SK-N-MC (cell line): Measurements from ENCODE around the gene STARD13.

ENCODE experiments used
- EZH2 ChIP-seq: fragments of 200-600 bp; sonication (generic); IDR thresholded peaks from one replicate; pipeline ENCODE4 v1.6.1; 2017; ENCODE audit warnings: antibody characterized with exemption
- FOXP2 ChIP-seq: optimal IDR thresholded peaks from 2 replicates; pipeline ENCODE3; 2011; ENCODE audit warnings: mild to moderate bottlenecking, moderate library complexity; ENCODE audit not compliant: insufficient read depth; ENCODE audit errors: extremely low read length, control extremely low read depth
- POLR2AphosphoS5 ChIP-seq: IDR thresholded peaks from 2 replicates; pipeline ENCODE4 v1.6.1; 2012; ENCODE audit warnings: mild to moderate bottlenecking, low read depth, low read length, borderline replicate concordance

DNA sequence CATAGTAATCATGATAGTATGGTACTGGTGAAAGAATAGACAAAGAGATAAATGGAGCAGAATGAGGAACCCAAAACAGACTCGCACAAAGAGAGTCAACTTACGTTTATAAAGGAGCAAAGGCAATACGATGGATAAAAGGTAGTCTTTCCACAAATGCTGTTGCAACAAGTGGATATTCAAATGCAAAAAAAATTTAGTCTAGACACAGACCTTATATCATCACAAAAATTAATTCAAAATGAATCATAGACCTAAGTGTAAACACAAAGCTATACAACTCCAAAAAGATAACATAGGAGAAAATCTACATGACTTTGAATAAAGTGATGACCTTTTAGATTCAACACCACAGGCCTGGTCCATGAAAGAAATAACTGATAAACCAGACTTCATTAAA lies 137.7 kb downstream of the STARD13 start:
- TF ChIP-seq EZH2 (no peak), POLR2AphosphoS5 (no peak), FOXP2 (no peak)
